GM19455 (cell line): ENCODE results near the gene MFSD6L.
A peak's percentile ranks its signal among the peaks of the same experiment; 100 is the strongest.
"Not testable (repeated sequence)": the region's sequence is repeated elsewhere in the genome, so short reads cannot be mapped to it uniquely, and the experiment has no call there.

Experiments
- ATAC-seq: cut with Tn5 transposase; IDR thresholded peaks from one replicate; pipeline ENCODE4 v1.9.1; 2021; ENCODE audit not compliant: unreplicated experiment

MFSD6L gene

GRCh38 chr17:8826808-8827435 lies 27.8 kb upstream of the MFSD6L start:
- ATAC-seq: no peak

GRCh38 chr17:8825802-8826201 lies 26.6 kb upstream of the MFSD6L start:
- no peak for ATAC-seq

GRCh38 chr17:8823279-8823678 lies 24.1 kb upstream of the MFSD6L start:
- no peak for ATAC-seq

GRCh38 chr17:8822401-8823035 lies 23.4 kb upstream of the MFSD6L start:
- ATAC-seq: no peak

- no peak for ATAC-seq
Observed at GRCh38 chr17:8821446-8822105, 22.4 kb upstream of the MFSD6L start.

GRCh38 chr17:8820311-8821010 lies 21.3 kb upstream of the MFSD6L start:
- no peak for ATAC-seq

GRCh38 chr17:8818654-8819330 lies 19.6 kb upstream of the MFSD6L start:
- ATAC-seq: no peak

- no peak for ATAC-seq
Observed at GRCh38 chr17:8818047-8818446, 18.9 kb upstream of the MFSD6L start.

- peak; percentile 81 for ATAC-seq
Observed at GRCh38 chr17:8806926-8807550, 7.9 kb upstream of the MFSD6L start.

GRCh38 chr17:8806253-8806925 lies 7.2 kb upstream of the MFSD6L start:
- ATAC-seq: no peak

GRCh38 chr17:8805396-8805795 lies 6.2 kb upstream of the MFSD6L start:
- not testable (repeated sequence) for ATAC-seq

GRCh38 chr17:8803531-8804420 lies 4.6 kb upstream of the MFSD6L start:
- ATAC-seq: no peak

GRCh38 chr17:8801135-8801840 lies 2.1 kb upstream of the MFSD6L start:
- ATAC-seq: no peak

GRCh38 chr17:8800656-8801055 lies 1.5 kb upstream of the MFSD6L start:
- no peak for ATAC-seq

GRCh38 chr17:8799570-8800212 lies 526 bp upstream of the MFSD6L start:
- no peak for ATAC-seq

- no peak for ATAC-seq
Observed at GRCh38 chr17:8798176-8798845, 854 bp downstream of the MFSD6L start.

GRCh38 chr17:8797621-8798175 lies 1.5 kb downstream of the MFSD6L start:
- ATAC-seq: no peak
